Lower leg skin (tissue), 3 donors: Measurements from ENCODE around the gene IFTAP.

Experiments used
- CTCF ChIP-seq, 3 donors: fragments of 450-650 bp; IDR thresholded peaks; one replicate each; pipeline ENCODE4 v1.5.1; 2016; ENCODE audit warnings: antibody characterized with exemption in 3 of 3, mild to moderate bottlenecking in 3 of 3, moderate library complexity in 2 of 3
- POLR2A ChIP-seq, 2 donors: fragments of 450-650 bp; IDR thresholded peaks; one replicate each; pipeline ENCODE4 v1.6.1; 2016 to 2017; ENCODE audit warnings: antibody characterized with exemption in 2 of 2, mild to moderate bottlenecking in 1 of 2, moderate library complexity in 1 of 2

- TF ChIP-seq CTCF (IDR thresholded peaks at IDR 0.05) (no peak), POLR2A (IDR thresholded peaks at IDR 0.05) (no peak)
Observed at GRCh38 chr11:36672815-36673450, 78.6 kb downstream of the IFTAP start.
